ENCODE data around the gene ZNF33A. TPM values are rescaled to one million over a fixed set of nuclear protein-coding genes. Genes with fewer than 3 reads are reported as not detected.
"Not testable (repeated sequence)": the region's sequence is repeated elsewhere in the genome, so short reads cannot be mapped to it uniquely, and the experiment has no call there.

The ZNF33A gene
- total and polyA plus RNA-seq, 10 of the 15 experiments (the other 5 are each of a cell fraction or from before 2014, with no cell fraction given): 9.8 to 29.9 (median 18.3) TPM

GRCh38 chr10:38076687-38077086, 66.2 kb downstream of the ZNF33A start:
- no peak overlapping the region for H3K4me3 ChIP-seq
- TF ChIP-seq EED (IDR thresholded peaks at IDR 0.05; ENCODE audit: low read depth) (no peak), KDM1A (IDR thresholded peaks at IDR 0.05; ENCODE audit: borderline replicate concordance) (no peak), CHD1 (IDR thresholded peaks at IDR 0.05; ENCODE audit: low read depth, low read length) (no peak), POLR2A (IDR thresholded peaks at IDR 0.05; ENCODE audit: low read depth, low read length) (no peak), EP300 (IDR thresholded peaks at IDR 0.05; ENCODE audit: borderline replicate concordance in 1 of 2, control insufficient read depth in 1 of 2, low read depth in 2 of 2, low read length in 2 of 2) (no peak), POU2F2 (IDR thresholded peaks at IDR 0.05; ENCODE audit: borderline replicate concordance, low read depth, low read length) (no peak), CREM (IDR thresholded peaks at IDR 0.05; ENCODE audit: low read depth) (no peak), FOXK2 (IDR thresholded peaks at IDR 0.05) (no peak), ATF7 (IDR thresholded peaks at IDR 0.05; ENCODE audit: low read depth) (no peak), GABPA (IDR thresholded peaks at IDR 0.05; ENCODE audit: low read depth) (no peak), ZNF622 (IDR thresholded peaks at IDR 0.05) (no peak), PAX5 (IDR thresholded peaks at IDR 0.05; ENCODE audit: borderline replicate concordance, low read depth, low read length) (no peak), YY1 (IDR thresholded peaks at IDR 0.05; ENCODE audit: low read depth, low read length) (no peak), NFIC (IDR thresholded peaks at IDR 0.05; ENCODE audit: low read depth, low read length) (no peak), SMARCA5 (IDR thresholded peaks at IDR 0.05) (no peak), LARP7 (IDR thresholded peaks at IDR 0.05) (no peak)
- no peak for DNase-seq (ENCODE audit: low read depth, low spot score)
- H3K79me2 ChIP-seq (ENCODE audit: control insufficient read depth, insufficient read depth, low read length): no peaks in the 10 kb centered on the region
- H3K9me3 ChIP-seq (replicated peaks; ENCODE audit: control insufficient read depth, insufficient read depth, low read length): no peaks in the 10 kb centered on the region; the same call in 1 of the 3 replicates
- no peaks in the 10 kb centered on the region for H4K20me1 ChIP-seq (ENCODE audit: control insufficient read depth, insufficient read depth)
- ChIA-PET CTCF (no interaction called here), SMC1A (ENCODE audit: uncharacterized antibody, unreplicated experiment) (no interaction called here), POLR2A (no interaction called here), RAD21 (ENCODE audit: unreplicated experiment) (no interaction called here)
- H3K4me1 ChIP-seq (ENCODE audit: control insufficient read depth, insufficient read depth, low read length): no peaks in the 10 kb centered on the region
- FAIRE-seq: no peak
- no TSS peak for BruUV-seq (replicated peaks)
- ATAC-seq: no peak
- no peak overlapping the region for H3K4me2 ChIP-seq (ENCODE audit: control insufficient read depth, insufficient read depth)
- no peak overlapping the region for H2AFZ ChIP-seq (ENCODE audit: control insufficient read depth, low read depth, low read length)
- intact Hi-C loops (cut with micrococcal nuclease; ENCODE audit: unreplicated experiment): no loop called here
- H3K27me3 ChIP-seq (replicated peaks in 1 of 2; ENCODE audit: control insufficient read depth in 2 of 2, insufficient read depth in 2 of 2, low read length in 1 of 2): no peaks in the 10 kb centered on the region
- 63% methylated on average over 2 of the region's 2 CpGs for WGBS (ENCODE audit: insufficient coverage, insufficient replicate concordance, low lambda C conversion rate, missing lambda C conversion rate)
- no peak overlapping the region for H3K9ac ChIP-seq (ENCODE audit: control insufficient read depth, insufficient read depth, low read length)
- H3K27ac ChIP-seq (ENCODE audit: control insufficient read depth, insufficient read depth): no peak overlapping the region
- in situ Hi-C loops (cut with MboI): no loop called here
- no peaks in the 10 kb centered on the region for H3K36me3 ChIP-seq (ENCODE audit: control insufficient read depth in 2 of 2, insufficient read depth in 2 of 2, low read length in 1 of 2)

GRCh38 chr10:38093318-38093717, 82.8 kb downstream of the ZNF33A start:
- H3K9ac ChIP-seq (ENCODE audit: control insufficient read depth, insufficient read depth, low read length); H3K27ac ChIP-seq (ENCODE audit: control insufficient read depth, insufficient read depth); DNase-seq (ENCODE audit: low read depth, low spot score); FAIRE-seq; in situ Hi-C loops (cut with MboI); H4K20me1 ChIP-seq (ENCODE audit: control insufficient read depth, insufficient read depth); ATAC-seq; H3K27me3 ChIP-seq (replicated peaks in 1 of 2; ENCODE audit: control insufficient read depth in 2 of 2, insufficient read depth in 2 of 2, low read length in 1 of 2); BruUV-seq (replicated peaks); H3K9me3 ChIP-seq (replicated peaks; ENCODE audit: control insufficient read depth, insufficient read depth, low read length); H3K4me1 ChIP-seq (ENCODE audit: control insufficient read depth, insufficient read depth, low read length): not testable (repeated sequence)
- peaks cover 12% of the 10 kb centered on the region for H3K79me2 ChIP-seq (ENCODE audit: control insufficient read depth, insufficient read depth, low read length)
- H3K4me3 ChIP-seq: peak overlapping the region; percentile 79
- POLR2A ChIA-PET: interaction anchor here (1.3 kb wide), 1 partner anchor 116 kb away, joined by 3 read pairs; the partner anchor contains the start of gene ZNF25
- RAD21 ChIA-PET (ENCODE audit: unreplicated experiment): interaction anchor here (1.0 to 2.0 kb wide), 5 partner anchors 68 to 118 kb away, joined by 3 to 9 read pairs (median 8); partner anchors contain the start of genes ZNF25 and ZNF33A
- SMC1A ChIA-PET (ENCODE audit: uncharacterized antibody, unreplicated experiment): interaction anchor here (0.7 to 2.1 kb wide), 5 partner anchors 16 to 235 kb away, joined by 3 to 6 read pairs (median 5); partner anchors contain the start of gene ZNF25
- intact Hi-C loops (cut with micrococcal nuclease; ENCODE audit: unreplicated experiment): loop anchor here (5.0 kb wide), 1 partner anchor 66 kb away; no protein-coding TSS in a partner anchor
- peaks cover 0 to 16% of the 10 kb centered on the region in 2 experiments; a peak in 2 of 4 replicates for H3K36me3 ChIP-seq (ENCODE audit: control insufficient read depth in 2 of 2, insufficient read depth in 2 of 2, low read length in 1 of 2)
- H3K4me2 ChIP-seq (ENCODE audit: control insufficient read depth, insufficient read depth): peak overlapping the region; percentile 95
- WGBS (ENCODE audit: insufficient coverage, insufficient replicate concordance, low lambda C conversion rate, missing lambda C conversion rate): 84% methylated on average over 15 of the region's 15 CpGs
- CTCF ChIA-PET: interaction anchor here (0.6 to 1.8 kb wide), 5 partner anchors 21 to 118 kb away, joined by 3 to 8 read pairs (median 3); partner anchors contain the start of genes ZNF25 and ZNF33A
- H2AFZ ChIP-seq (ENCODE audit: control insufficient read depth, low read depth, low read length): peak overlapping the region; percentile 98
